ENCODE results near the gene IGSF3. TPM values are rescaled to one million over a fixed set of nuclear protein-coding genes. Genes with fewer than 3 reads are reported as not detected.
A peak's percentile ranks its signal among the peaks of the same experiment; 100 is the strongest.

IGSF3 gene
- total and polyA plus RNA-seq, 3 donors from 2014 or later = 12.6 to 27.2 (median 15.4) TPM

DNA sequence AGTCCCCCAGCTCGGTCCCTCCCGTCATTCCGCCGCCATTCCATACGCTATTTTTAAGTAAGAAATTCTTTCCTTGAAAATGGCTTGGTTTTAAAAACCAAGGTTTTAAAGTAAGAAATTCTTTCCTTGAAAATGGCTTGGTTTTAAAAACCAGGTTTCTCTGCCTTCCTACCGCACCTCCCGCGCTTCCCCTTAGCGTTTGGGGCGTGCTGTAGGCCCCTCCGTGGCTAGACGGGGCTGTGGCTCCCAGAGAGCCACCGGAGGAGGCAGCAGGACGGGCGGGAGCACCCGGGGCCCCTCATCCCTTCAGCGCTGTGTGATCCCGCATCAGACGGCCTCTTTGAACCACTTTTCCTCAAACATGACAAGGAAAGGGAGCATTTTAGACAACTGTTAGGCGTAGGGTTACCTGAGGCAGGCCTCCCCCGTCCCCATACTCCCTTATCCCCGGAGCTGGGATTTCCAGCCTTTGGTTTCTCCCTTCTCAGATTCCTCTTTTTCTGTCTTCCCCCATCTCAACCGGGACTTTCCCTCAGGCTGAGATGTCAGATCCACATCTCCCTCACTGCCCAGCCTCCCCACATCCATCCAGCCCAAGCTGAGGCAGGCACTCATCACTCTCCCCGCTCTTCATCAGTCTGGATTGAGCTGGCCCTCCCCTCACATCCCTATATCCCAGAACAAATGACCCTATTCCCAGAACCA lies 96.2 kb downstream of the IGSF3 start:
- H3K36me3 ChIP-seq (ENCODE audit: low read depth, missing control alignments) = no peaks in the 10 kb centered on the region
- H3K9me3 ChIP-seq = no peaks in the 10 kb centered on the region
- DNase-seq = no peak
- TF ChIP-seq, protein P1, sequence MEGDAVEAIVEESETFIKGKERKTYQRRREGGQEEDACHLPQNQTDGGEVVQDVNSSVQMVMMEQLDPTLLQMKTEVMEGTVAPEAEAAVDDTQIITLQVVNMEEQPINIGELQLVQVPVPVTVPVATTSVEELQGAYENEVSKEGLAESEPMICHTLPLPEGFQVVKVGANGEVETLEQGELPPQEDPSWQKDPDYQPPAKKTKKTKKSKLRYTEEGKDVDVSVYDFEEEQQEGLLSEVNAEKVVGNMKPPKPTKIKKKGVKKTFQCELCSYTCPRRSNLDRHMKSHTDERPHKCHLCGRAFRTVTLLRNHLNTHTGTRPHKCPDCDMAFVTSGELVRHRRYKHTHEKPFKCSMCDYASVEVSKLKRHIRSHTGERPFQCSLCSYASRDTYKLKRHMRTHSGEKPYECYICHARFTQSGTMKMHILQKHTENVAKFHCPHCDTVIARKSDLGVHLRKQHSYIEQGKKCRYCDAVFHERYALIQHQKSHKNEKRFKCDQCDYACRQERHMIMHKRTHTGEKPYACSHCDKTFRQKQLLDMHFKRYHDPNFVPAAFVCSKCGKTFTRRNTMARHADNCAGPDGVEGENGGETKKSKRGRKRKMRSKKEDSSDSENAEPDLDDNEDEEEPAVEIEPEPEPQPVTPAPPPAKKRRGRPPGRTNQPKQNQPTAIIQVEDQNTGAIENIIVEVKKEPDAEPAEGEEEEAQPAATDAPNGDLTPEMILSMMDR (IDR thresholded peaks at IDR 0.05) = no peak
- TF ChIP-seq POLR2A (IDR thresholded peaks at IDR 0.05) = no peak
- H3K4me3 ChIP-seq = peak overlapping the region; percentile 71 to 90
- H3K27me3 ChIP-seq = no peaks in the 10 kb centered on the region
- peak overlapping the region; percentile 91 to 94 for H3K27ac ChIP-seq
- peaks cover 10% of the 10 kb centered on the region for H3K4me1 ChIP-seq
- 5 to 6% methylated on average over 24 of the region's 24 CpGs for WGBS, 2 donors
- intact Hi-C loops (cut with DNase I; ENCODE audit: low total_unique reads) = no loop called here

DNA sequence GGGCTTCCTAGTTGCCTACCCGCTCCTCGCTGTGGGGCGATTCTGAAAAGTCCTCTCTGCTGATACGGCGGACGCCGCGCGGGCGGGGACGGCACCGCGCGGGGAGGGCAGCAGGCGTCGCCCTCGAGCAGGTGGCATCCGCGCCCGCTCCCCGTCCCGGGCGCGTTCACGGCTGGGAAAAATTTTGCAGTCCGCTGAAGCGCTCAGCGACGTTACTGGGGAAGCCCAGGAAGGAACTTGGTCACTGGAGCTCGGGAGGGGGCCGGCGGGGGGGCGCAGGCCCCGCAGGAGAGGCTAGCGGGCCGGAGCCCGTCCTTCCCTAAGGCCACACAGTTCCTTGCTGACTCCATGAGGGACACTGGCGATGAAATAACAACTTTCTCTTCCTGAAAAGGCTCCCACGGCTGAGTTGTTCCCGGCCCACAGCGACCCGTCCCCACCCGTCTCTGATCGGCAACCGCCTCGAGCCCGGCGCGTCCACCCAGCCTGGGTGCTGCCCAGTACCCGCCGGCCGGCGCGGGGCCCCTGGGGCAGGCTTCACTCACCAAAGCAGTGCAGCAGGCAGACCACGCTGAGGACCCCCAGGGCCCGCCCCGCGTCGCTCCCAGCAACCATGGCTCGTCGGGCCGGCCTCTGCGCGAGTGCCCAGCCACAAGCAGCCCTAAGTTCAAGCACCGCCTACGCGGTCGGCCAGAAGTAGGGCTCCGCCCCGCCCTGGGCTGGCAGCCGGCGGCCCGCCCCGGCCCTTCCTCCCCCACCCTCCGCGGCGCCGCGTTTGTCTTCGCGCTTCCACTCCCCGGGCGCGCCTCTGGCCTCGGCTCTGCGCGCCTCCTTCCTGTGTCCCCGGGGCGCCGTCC lies 96.9 kb downstream of the IGSF3 start, which contains the start of gene CD58:
Gene CD58 (minus strand): TSS at position 669 of the 857 bp plus-strand sequence. CDS start 54 bp downstream, at position 615.
- no peaks in the 10 kb centered on the region for H3K9me3 ChIP-seq
- DNase-seq = peak; percentile 90
- intact Hi-C loops (cut with DNase I; ENCODE audit: low total_unique reads) = no loop called here
- peak within 1 kb of the TSS; percentile 91 to 94 for H3K27ac ChIP-seq
- no peaks in the 10 kb centered on the region for H3K36me3 ChIP-seq (ENCODE audit: low read depth, missing control alignments)
- no peak for TF ChIP-seq POLR2A (IDR thresholded peaks at IDR 0.05)
- TF ChIP-seq, protein P1 (IDR thresholded peaks at IDR 0.05) = peak; percentile 39 to 64 (median 46)
- H3K27me3 ChIP-seq = no peaks in the 10 kb centered on the region
- 0% methylated on average over 17 to 84 of the region's 90 CpGs for WGBS, 2 donors
- peaks cover 10% of the 10 kb centered on the region for H3K4me1 ChIP-seq
- H3K4me3 ChIP-seq = peak within 1 kb of the TSS; percentile 71 to 90

DNA sequence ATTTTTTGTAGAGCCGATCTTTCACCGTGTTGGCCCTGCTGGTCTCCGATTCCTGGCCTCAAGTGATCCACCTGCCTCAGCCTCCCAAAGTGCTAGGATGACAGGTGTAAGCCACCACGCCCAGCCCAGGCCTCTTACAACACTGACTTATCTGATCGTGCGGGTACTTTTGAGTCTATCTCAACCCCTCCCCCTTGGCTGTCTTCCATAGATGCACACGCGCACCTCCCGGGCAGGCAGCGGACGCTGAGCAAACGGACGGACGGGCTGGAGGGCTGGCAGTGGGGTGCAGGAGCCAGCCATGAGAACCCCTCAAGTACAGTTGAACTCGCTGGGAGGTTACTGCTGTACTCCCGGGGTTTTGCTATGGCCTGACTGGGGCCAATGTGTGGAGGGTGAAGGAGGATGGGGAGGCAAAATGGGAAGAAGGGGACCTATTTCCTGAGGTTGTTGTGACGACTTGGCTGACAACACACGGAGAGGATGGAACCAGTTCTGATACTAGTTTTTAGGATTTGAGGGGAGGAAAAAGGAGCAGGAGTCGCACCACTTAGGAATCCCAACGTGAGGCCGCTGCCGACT lies 97.7 kb downstream of the IGSF3 start:
- DNase-seq = peak; percentile 29
- TF ChIP-seq POLR2A (IDR thresholded peaks at IDR 0.05) = no peak
- Histone ChIP-seq H3K9me3 (no peaks in the 10 kb centered on the region), H3K4me3 (peak overlapping the region; percentile 71 to 90), H3K36me3 (ENCODE audit: low read depth, missing control alignments) (no peaks in the 10 kb centered on the region), H3K4me1 (peaks cover 10% of the 10 kb centered on the region), H3K27ac (peak overlapping the region; percentile 91 to 94), H3K27me3 (no peaks in the 10 kb centered on the region)
- intact Hi-C loops (cut with DNase I; ENCODE audit: low total_unique reads) = no loop called here
- WGBS, 2 donors = 29 to 30% methylated on average over 20 to 22 of the region's 22 CpGs

DNA sequence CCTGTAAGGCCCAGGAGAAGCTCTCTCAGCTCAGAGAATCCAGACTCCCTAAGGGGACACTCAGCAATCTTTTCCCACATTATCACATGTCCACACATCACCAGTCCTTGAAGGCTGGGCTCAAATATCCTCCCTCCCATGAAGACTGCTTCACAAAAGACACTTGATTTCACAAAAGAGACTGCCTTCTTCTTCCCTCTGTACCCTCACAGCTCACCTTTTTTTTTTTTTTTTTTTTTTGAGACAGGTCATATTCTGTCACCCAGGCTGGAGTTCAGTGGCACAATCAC lies 98.2 kb downstream of the IGSF3 start:
- TF ChIP-seq, protein P1 (IDR thresholded peaks at IDR 0.05) = no peak
- no peak for TF ChIP-seq POLR2A (IDR thresholded peaks at IDR 0.05)
- Histone ChIP-seq H3K27me3 (no peaks in the 10 kb centered on the region), H3K27ac (no peak overlapping the region), H3K36me3 (ENCODE audit: low read depth, missing control alignments) (no peaks in the 10 kb centered on the region), H3K4me1 (peaks cover 10% of the 10 kb centered on the region), H3K9me3 (no peaks in the 10 kb centered on the region), H3K4me3 (no peak overlapping the region)
- intact Hi-C loops (cut with DNase I; ENCODE audit: low total_unique reads) = no loop called here
- no peak for DNase-seq

All from testis (tissue), 3 donors.